ENCODE results near the gene SESN1.
A peak's percentile ranks its signal among the peaks of the same experiment; 100 is the strongest.
"Not testable (repeated sequence)": the region's sequence is repeated elsewhere in the genome, so short reads cannot be mapped to it uniquely, and the experiment has no call there.

The SESN1 gene

GRCh38 chr6:108995296-108995695 is 99.3 kb downstream of the SESN1 start:
- DNase-seq, result no peak

- DNase-seq, result no peak
Observed at GRCh38 chr6:108993876-108994275, 100.8 kb downstream of the SESN1 start.

- no peak for DNase-seq
Observed at GRCh38 chr6:108989700-108990099, 104.9 kb downstream of the SESN1 start.

- no peak for DNase-seq
Observed at GRCh38 chr6:108988765-108989164, 105.9 kb downstream of the SESN1 start.

GRCh38 chr6:108988296-108988695 is 106.3 kb downstream of the SESN1 start:
- no peak for DNase-seq

GRCh38 chr6:108987156-108987555 is 107.5 kb downstream of the SESN1 start:
- no peak for DNase-seq

GRCh38 chr6:108985301-108985700 is 109.3 kb downstream of the SESN1 start:
- no peak for DNase-seq

- no peak for DNase-seq
Observed at GRCh38 chr6:108983151-108983550, 111.5 kb downstream of the SESN1 start.

GRCh38 chr6:108982154-108983113 is 112.2 kb downstream of the SESN1 start:
- no peak for DNase-seq

GRCh38 chr6:108978638-108979037 is 116.0 kb downstream of the SESN1 start:
- DNase-seq, result not testable (repeated sequence)

- no peak for DNase-seq
Observed at GRCh38 chr6:108974201-108974600, 120.4 kb downstream of the SESN1 start.

- DNase-seq, result no peak
Observed at GRCh38 chr6:108969776-108970175, 124.9 kb downstream of the SESN1 start.

- DNase-seq, result no peak
Observed at GRCh38 chr6:108968325-108969316, 126.0 kb downstream of the SESN1 start.

- DNase-seq, result peak; percentile 34
Observed at GRCh38 chr6:108966855-108967755, 127.5 kb downstream of the SESN1 start.

- DNase-seq, result no peak
Observed at GRCh38 chr6:108966251-108966650, 128.4 kb downstream of the SESN1 start.

GRCh38 chr6:108961985-108962384 is 132.7 kb downstream of the SESN1 start:
- DNase-seq, result no peak

- DNase-seq, result no peak
Observed at GRCh38 chr6:108961077-108961476, 133.6 kb downstream of the SESN1 start.

GRCh38 chr6:108960601-108961000 is 134.0 kb downstream of the SESN1 start:
- DNase-seq, result no peak

- DNase-seq, result no peak
Observed at GRCh38 chr6:108959972-108960582, 134.6 kb downstream of the SESN1 start.

GRCh38 chr6:108958900-108959770 is 135.5 kb downstream of the SESN1 start:
- no peak for DNase-seq

- DNase-seq, result no peak
Observed at GRCh38 chr6:108957221-108957620, 137.4 kb downstream of the SESN1 start.
